Natural killer cell (primary cell): ENCODE results near the gene TLE1. TPM values are rescaled to one million over a fixed set of nuclear protein-coding genes. Genes with fewer than 3 reads are reported as not detected.

Experiments used
- ATAC-seq, 3 donors: fragments of 150-1000 bp in 2 of 3; fragments of 200-7000 bp in 1 of 3; cut with Tn5 transposase; 1 replicate in 1 of 3; 2 replicates in 2 of 3; pipeline ENCODE4 v1.10.0; 2021; ENCODE audit warnings: mild to moderate bottlenecking in 2 of 3, moderate library complexity in 2 of 3
- DNase-seq, 2 donors: peaks; one replicate each; pipeline versions ENCODE4 v3.0.0 to v3.0.0-alpha.2; 2013 to 2021; ENCODE audit warnings: mixed read lengths in 1 of 2
- H3K27ac ChIP-seq: one replicate; pipeline ENCODE4 v1.5.1; 2013; ENCODE audit warnings: mild to moderate bottlenecking, low read length
- H3K27me3 ChIP-seq: one replicate; pipeline ENCODE4 v1.6.1; 2013; ENCODE audit warnings: low read length; ENCODE audit not compliant: control insufficient read depth, insufficient read depth
- H3K36me3 ChIP-seq: one replicate; pipeline ENCODE4 v1.6.1; 2013; ENCODE audit warnings: low read length; ENCODE audit not compliant: control insufficient read depth, insufficient read depth
- H3K4me1 ChIP-seq: one replicate; pipeline ENCODE4 v1.6.1; 2013; ENCODE audit warnings: low read length; ENCODE audit not compliant: control insufficient read depth, insufficient read depth
- H3K4me3 ChIP-seq: one replicate; pipeline ENCODE4 v1.5.1; 2013; ENCODE audit warnings: low read length
- H3K9me3 ChIP-seq: one replicate; pipeline ENCODE4 v1.6.1; 2013; ENCODE audit warnings: low read length; ENCODE audit not compliant: control insufficient read depth, insufficient read depth
- H3K27ac Mint-ChIP-seq, 2 donors: one replicate each; pipeline ENCODE4 v1.8.0; 2022; ENCODE audit warnings: mild to moderate bottlenecking in 2 of 2, mixed read lengths in 2 of 2, moderate library complexity in 1 of 2
- H3K27me3 Mint-ChIP-seq, 2 donors: one replicate each; pipeline ENCODE4 v1.8.0; 2022; ENCODE audit warnings: low read depth in 2 of 2, mixed read lengths in 2 of 2
- H3K36me3 Mint-ChIP-seq: one replicate; pipeline ENCODE4 v1.8.0; 2022; ENCODE audit warnings: mixed read lengths
- H3K4me1 Mint-ChIP-seq, 2 donors: one replicate each; pipeline ENCODE4 v1.8.0; 2022; ENCODE audit warnings: mixed read lengths in 2 of 2
- H3K4me3 Mint-ChIP-seq: one replicate; pipeline ENCODE4 v1.8.0; 2022; ENCODE audit warnings: mild to moderate bottlenecking, moderate library complexity, mixed read lengths
- H3K9me3 Mint-ChIP-seq, 2 donors: one replicate each; pipeline ENCODE4 v1.8.0; 2022; ENCODE audit warnings: mixed read lengths in 2 of 2
- WGBS: methylation state at CpG from one replicate; pipeline ENCODE4 v1.1.7; 2013; ENCODE audit warnings: missing lambda C conversion rate; ENCODE audit not compliant: insufficient coverage; 5-methylcytosine and 5-hydroxymethylcytosine counted together
- intact Hi-C: fragments of 100-400 bp; cut with micrococcal nuclease; formaldehyde crosslinking; loops from one replicate; pipeline ENCODE4 v1.14.2; 2022
- total RNA-seq, 4 donors: library from RNA; stranded (reverse); fragments of 120-200 nt in 1 of 4; gene quantifications; one replicate each; pipeline versions ENCODE4 v1.2.3 to v1.2.4, GENCODE V29; 2013 to 2022
- TF ChIP-seq, protein P1 (sequence below): fragments of 200-600 bp; IDR thresholded peaks from one replicate; pipeline ENCODE4 v1.8.0; 2022; ENCODE audit warnings: antibody characterized with exemption

The TLE1 gene
- total RNA-seq, 3 donors from 2014 or later (not counting 1 experiment from before 2014, with no cell fraction given), result 38.8 to 58.9 (median 44.5) TPM

DNA sequence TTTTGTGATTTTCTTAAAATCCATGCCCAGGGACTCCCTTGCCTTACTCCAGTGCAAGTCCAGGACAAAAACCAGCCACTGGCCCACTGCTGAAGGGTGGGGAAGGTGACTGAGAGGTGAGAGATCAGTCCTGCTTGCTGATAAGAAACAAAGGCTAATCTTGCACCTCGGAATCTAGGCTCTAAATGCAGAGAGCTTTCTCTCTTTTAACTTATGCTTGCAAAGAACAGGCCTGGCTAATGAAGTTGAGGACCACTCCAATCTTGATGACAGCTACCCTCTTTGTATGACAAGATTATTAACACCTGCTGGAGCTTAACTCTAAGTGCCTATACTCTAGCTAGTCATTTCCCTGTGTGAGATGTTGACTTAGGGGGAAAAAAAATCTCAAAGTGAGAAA lies 8.8 kb downstream of the TLE1 start:
- WGBS, result 90% methylated on average over 1 of the region's 1 CpG
- Histone ChIP-seq H3K4me1 (peaks cover 17% of the 10 kb centered on the region), H3K9me3 (no peaks in the 10 kb centered on the region), H3K36me3 (peaks cover 7% of the 10 kb centered on the region), H3K27ac (no peak overlapping the region), H3K4me3 (no peak overlapping the region), H3K27me3 (no peaks in the 10 kb centered on the region)
- no peak overlapping the region for H3K4me3 Mint-ChIP-seq
- peaks cover 27 to 30% of the 10 kb centered on the region in 2 donors for H3K4me1 Mint-ChIP-seq
- intact Hi-C loops, result no loop called here
- TF ChIP-seq, protein P1, sequence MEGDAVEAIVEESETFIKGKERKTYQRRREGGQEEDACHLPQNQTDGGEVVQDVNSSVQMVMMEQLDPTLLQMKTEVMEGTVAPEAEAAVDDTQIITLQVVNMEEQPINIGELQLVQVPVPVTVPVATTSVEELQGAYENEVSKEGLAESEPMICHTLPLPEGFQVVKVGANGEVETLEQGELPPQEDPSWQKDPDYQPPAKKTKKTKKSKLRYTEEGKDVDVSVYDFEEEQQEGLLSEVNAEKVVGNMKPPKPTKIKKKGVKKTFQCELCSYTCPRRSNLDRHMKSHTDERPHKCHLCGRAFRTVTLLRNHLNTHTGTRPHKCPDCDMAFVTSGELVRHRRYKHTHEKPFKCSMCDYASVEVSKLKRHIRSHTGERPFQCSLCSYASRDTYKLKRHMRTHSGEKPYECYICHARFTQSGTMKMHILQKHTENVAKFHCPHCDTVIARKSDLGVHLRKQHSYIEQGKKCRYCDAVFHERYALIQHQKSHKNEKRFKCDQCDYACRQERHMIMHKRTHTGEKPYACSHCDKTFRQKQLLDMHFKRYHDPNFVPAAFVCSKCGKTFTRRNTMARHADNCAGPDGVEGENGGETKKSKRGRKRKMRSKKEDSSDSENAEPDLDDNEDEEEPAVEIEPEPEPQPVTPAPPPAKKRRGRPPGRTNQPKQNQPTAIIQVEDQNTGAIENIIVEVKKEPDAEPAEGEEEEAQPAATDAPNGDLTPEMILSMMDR, result no peak
- H3K27ac Mint-ChIP-seq, result no peak overlapping the region
- H3K36me3 Mint-ChIP-seq, result peaks cover 19% of the 10 kb centered on the region
- no peaks in the 10 kb centered on the region for H3K9me3 Mint-ChIP-seq
- ATAC-seq (no peak), DNase-seq (no peak)
- H3K27me3 Mint-ChIP-seq, result no peaks in the 10 kb centered on the region

DNA sequence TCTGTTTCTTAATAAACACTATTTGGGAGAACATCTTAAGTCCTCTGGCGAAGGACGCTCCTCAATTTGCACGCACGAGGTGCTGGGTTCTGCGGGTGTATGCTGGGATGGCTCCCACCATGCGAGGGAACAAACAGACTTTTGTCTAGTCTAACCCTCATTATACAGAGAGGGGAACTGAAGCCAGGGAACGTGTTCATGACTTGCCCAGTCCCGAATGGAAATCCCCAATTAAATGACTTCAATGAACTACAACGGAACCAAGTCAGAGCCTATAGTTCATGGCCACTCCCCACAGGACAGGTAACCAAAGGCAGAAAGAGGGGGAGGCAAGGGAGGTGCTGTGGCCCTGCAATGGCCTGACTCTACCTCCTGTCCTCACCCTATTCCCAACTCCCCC lies 9.3 kb downstream of the TLE1 start:
- Histone ChIP-seq H3K4me1 (peaks cover 17% of the 10 kb centered on the region), H3K27me3 (no peaks in the 10 kb centered on the region), H3K27ac (no peak overlapping the region), H3K36me3 (peaks cover 7% of the 10 kb centered on the region), H3K9me3 (no peaks in the 10 kb centered on the region), H3K4me3 (no peak overlapping the region)
- Mint-ChIP-seq H3K27ac (no peak overlapping the region), H3K36me3 (peaks cover 19% of the 10 kb centered on the region), H3K4me3 (no peak overlapping the region), H3K27me3 (no peaks in the 10 kb centered on the region), H3K9me3 (no peaks in the 10 kb centered on the region), H3K4me1 (peaks cover 27 to 35% of the 10 kb centered on the region in 2 donors)
- 84% methylated on average over 8 of the region's 9 CpGs for WGBS
- DNase-seq, result no peak
- TF ChIP-seq, protein P1, result no peak
- intact Hi-C loops, result no loop called here
- no peak for ATAC-seq

DNA sequence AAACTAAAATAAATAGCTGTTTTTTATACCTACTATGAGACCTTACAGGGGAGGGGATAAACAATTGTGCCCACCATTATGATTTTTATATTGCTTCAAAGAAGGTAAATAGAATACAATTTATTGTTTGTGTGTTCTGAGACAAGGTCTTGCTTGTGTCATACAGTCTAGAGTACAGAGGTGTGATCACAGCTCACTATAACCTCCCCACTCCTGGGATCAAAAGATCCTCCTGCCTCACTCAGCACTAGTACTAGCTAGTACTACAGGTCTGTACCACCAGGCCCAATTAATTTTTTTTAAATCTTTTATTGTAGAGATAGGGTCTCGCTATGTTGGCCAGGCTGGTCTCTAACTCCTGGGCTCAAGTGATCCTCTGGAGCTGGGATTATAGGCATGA lies 11.3 kb downstream of the TLE1 start:
- no peak for ATAC-seq
- no peaks in the 10 kb centered on the region for H3K9me3 ChIP-seq
- Mint-ChIP-seq H3K27me3 (no peaks in the 10 kb centered on the region), H3K4me3 (no peak overlapping the region), H3K36me3 (peaks cover 19% of the 10 kb centered on the region), H3K4me1 (peaks cover 43 to 51% of the 10 kb centered on the region in 2 donors), H3K27ac (no peak overlapping the region), H3K9me3 (no peaks in the 10 kb centered on the region)
- WGBS, result 100% methylated on average over 1 of the region's 1 CpG
- peaks cover 14% of the 10 kb centered on the region for H3K4me1 ChIP-seq
- peaks cover 9% of the 10 kb centered on the region for H3K36me3 ChIP-seq
- DNase-seq, result no peak
- H3K4me3 ChIP-seq, result no peak overlapping the region
- H3K27ac ChIP-seq, result no peak overlapping the region
- TF ChIP-seq, protein P1, result no peak
- intact Hi-C loops, result no loop called here
- no peaks in the 10 kb centered on the region for H3K27me3 ChIP-seq

DNA sequence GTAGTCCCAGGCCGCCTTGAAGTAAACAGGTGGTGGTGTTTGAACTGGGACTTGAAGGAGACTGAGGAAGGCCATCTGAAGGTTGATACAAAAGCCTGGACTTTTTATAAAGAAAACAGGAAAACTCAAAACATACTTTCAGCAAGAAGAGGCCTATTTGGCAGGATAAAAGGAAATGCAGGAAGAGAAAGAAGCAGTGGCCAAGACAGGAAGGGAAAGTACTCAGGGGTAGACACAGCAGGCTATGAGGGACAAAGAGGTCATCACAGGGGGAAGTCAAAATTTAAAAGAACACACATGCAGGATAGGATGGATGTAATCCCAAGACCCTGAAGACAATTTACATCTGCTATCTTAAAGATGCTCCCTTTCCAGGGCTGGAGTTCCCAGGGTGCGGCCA lies 13.0 kb downstream of the TLE1 start:
- 100% methylated on average over 2 of the region's 2 CpGs for WGBS
- no peak for ATAC-seq
- peaks cover 14% of the 10 kb centered on the region for H3K36me3 Mint-ChIP-seq

More for the DNA sequence above, 13.0 kb downstream of the TLE1 start:
- Mint-ChIP-seq H3K27me3 (no peaks in the 10 kb centered on the region), H3K4me3 (no peak overlapping the region), H3K9me3 (no peaks in the 10 kb centered on the region), H3K27ac (peak overlapping the region in 1 of 2 donors; percentile 5), H3K4me1 (peaks cover 52 to 62% of the 10 kb centered on the region in 2 donors)
- intact Hi-C loops, result no loop called here
- TF ChIP-seq, protein P1, result no peak
- Histone ChIP-seq H3K27ac (no peak overlapping the region), H3K4me3 (no peak overlapping the region), H3K4me1 (no peaks in the 10 kb centered on the region), H3K9me3 (no peaks in the 10 kb centered on the region), H3K36me3 (peaks cover 9% of the 10 kb centered on the region), H3K27me3 (no peaks in the 10 kb centered on the region)
- DNase-seq, result no peak
